SK-N-SH (cell line): ENCODE results near the gene KCTD15.

ENCODE experiments used
- JUND ChIP-seq: IDR thresholded peaks from 2 replicates; pipeline ENCODE4 v1.4.0; 2012
- MXI1 ChIP-seq: IDR thresholded peaks from 2 replicates; pipeline ENCODE4 v1.6.1; 2012; ENCODE audit warnings: mild to moderate bottlenecking, low read depth, low read length, improper control_type of control experiment

DNA sequence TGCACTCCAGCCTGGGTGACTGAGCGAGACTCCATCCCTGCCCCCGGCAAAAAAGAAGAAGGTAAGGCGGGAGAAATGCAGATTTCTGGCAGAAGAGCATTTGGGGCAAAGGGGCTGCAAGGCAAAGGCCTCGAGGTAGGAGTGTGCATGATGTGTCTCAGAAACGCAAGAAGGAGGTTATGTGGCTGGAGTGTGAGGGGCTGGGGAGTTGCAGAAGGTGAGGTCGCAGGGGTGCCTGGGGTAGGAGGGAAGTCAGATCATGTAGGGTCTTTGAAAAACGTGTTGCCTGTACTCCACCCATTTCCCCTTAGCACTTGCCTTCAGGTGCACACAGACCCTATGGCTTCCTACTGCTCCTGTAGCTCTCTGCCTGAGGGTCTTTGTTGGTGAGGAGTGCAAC is 29.9 kb downstream of the KCTD15 start:
- TF ChIP-seq MXI1 (no peak), JUND (no peak)
